MM.1S (cell line): ENCODE results near the gene PGF.

ENCODE experiments used
- DNase-seq: peaks from one replicate; pipeline ENCODE4 v3.0.0-alpha.2; 2015
- H2AFZ ChIP-seq: fragments of 300-600 bp; sonication (generic); 2 replicates; pipeline ENCODE4 v1.6.0; 2016; ENCODE audit warnings: antibody characterized with exemption, low read length
- H3F3A ChIP-seq: fragments of 300-600 bp; sonication (generic); 2 replicates; pipeline ENCODE4 v1.6.1; 2016; ENCODE audit warnings: mild to moderate bottlenecking, antibody characterized with exemption, low read length, moderate library complexity, mixed read lengths; ENCODE audit not compliant: insufficient read depth
- H3K27ac ChIP-seq: fragments of 300-600 bp; sonication (generic); 2 replicates; pipeline ENCODE4 v1.5.1; 2016; ENCODE audit warnings: mild to moderate bottlenecking, low read length
- H3K27me3 ChIP-seq: fragments of 300-600 bp; sonication (generic); replicated peaks from 2 replicates; pipeline ENCODE4 v1.6.0; 2016; ENCODE audit warnings: low read length; ENCODE audit not compliant: insufficient read depth
- H3K36me3 ChIP-seq: fragments of 300-600 bp; sonication (generic); replicated peaks from 2 replicates; pipeline ENCODE4 v1.6.1; 2016; ENCODE audit warnings: mild to moderate bottlenecking, low read length, mixed read lengths; ENCODE audit not compliant: insufficient read depth
- H3K4me1 ChIP-seq: fragments of 300-600 bp; sonication (generic); 2 replicates; pipeline ENCODE4 v1.6.1; 2016; ENCODE audit warnings: low read length, mixed read lengths
- H3K4me2 ChIP-seq: fragments of 300-600 bp; sonication (generic); 2 replicates; pipeline ENCODE4 v1.6.0; 2016; ENCODE audit warnings: low read depth, low read length
- H3K4me3 ChIP-seq: fragments of 300-600 bp; sonication (generic); 2 replicates; pipeline ENCODE4 v1.5.1; 2016; ENCODE audit warnings: low read length, mixed read lengths
- H3K79me2 ChIP-seq: fragments of 300-600 bp; sonication (generic); 2 replicates; pipeline ENCODE4 v1.6.1; 2016; ENCODE audit warnings: mixed run types, low read length, mixed read lengths
- H3K9ac ChIP-seq: fragments of 300-600 bp; sonication (generic); 2 replicates; pipeline ENCODE4 v1.6.1; 2016; ENCODE audit warnings: low read length, mixed read lengths
- H3K9me2 ChIP-seq: fragments of 300-600 bp; sonication (generic); replicated peaks from 2 replicates; pipeline ENCODE4 v1.6.1; 2016; ENCODE audit warnings: mild to moderate bottlenecking, low read length, mixed read lengths; ENCODE audit not compliant: insufficient read depth
- H3K9me3 ChIP-seq: fragments of 300-600 bp; sonication (generic); replicated peaks from 2 replicates; pipeline ENCODE4 v1.6.1; 2016; ENCODE audit warnings: mild to moderate bottlenecking, low read length, mixed read lengths; ENCODE audit not compliant: insufficient read depth
- H4K20me1 ChIP-seq: fragments of 300-600 bp; sonication (generic); 2 replicates; pipeline ENCODE4 v1.6.1; 2016; ENCODE audit warnings: mild to moderate bottlenecking, low read length, moderate library complexity, mixed read lengths; ENCODE audit not compliant: insufficient read depth
- EZH2 ChIP-seq: fragments of 300-600 bp; sonication (generic); optimal IDR thresholded peaks from 2 replicates; pipeline ENCODE3; 2017; ENCODE audit warnings: low read depth, mild to moderate bottlenecking, antibody characterized with exemption, low read length, mixed read lengths
- EZH2phosphoT487 ChIP-seq: fragments of 300-600 bp; sonication (generic); IDR thresholded peaks from 2 replicates; pipeline ENCODE4 v1.6.1; 2018; ENCODE audit warnings: antibody characterized with exemption, low read length
- TF ChIP-seq, protein P1 (sequence below): fragments of 300-600 bp; sonication (generic); IDR thresholded peaks from 2 replicates; pipeline ENCODE4 v1.5.1; 2016; ENCODE audit warnings: antibody characterized with exemption, low read length, mixed read lengths

The PGF gene

GRCh38 chr14:74909501-74909900, 45.9 kb downstream of the PGF start:
- no peak for DNase-seq
- Histone ChIP-seq H3K4me1 (no peaks in the 10 kb centered on the region), H3K79me2 (no peaks in the 10 kb centered on the region)

DNA sequence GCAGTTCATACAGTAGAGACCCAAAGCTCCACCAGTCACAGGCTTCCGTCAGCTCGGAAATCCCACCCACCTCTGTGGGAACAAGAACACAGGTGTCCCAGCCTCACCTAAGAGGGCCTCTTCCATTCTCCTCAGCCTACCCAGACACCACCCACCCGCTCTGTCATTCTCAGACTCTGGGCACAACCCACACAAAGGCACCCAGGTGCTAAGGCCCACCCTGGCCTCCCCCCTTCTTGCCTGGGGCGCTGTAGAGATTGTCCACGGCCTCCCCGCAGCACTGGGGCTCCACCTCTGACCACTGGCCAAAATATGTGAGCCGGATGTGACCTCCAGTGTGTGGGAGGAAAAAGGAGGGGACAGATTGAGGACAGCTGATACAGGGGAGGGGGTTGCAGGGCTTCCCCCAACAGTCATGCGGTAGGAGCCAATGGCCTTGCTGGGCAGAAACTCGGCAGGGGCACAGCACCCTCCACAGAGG, 46.5 kb downstream of the PGF start:
- Histone ChIP-seq H3K4me1 (no peaks in the 10 kb centered on the region), H3K27ac (no peak overlapping the region), H3K4me2 (no peak overlapping the region), H3K27me3 (no peaks in the 10 kb centered on the region), H3F3A (no peaks in the 10 kb centered on the region), H3K9me2 (no peaks in the 10 kb centered on the region), H4K20me1 (no peaks in the 10 kb centered on the region), H3K79me2 (no peaks in the 10 kb centered on the region), H2AFZ (no peak overlapping the region), H3K9ac (no peak overlapping the region), H3K9me3 (no peaks in the 10 kb centered on the region), H3K36me3 (no peaks in the 10 kb centered on the region), H3K4me3 (no peak overlapping the region)
- DNase-seq = no peak
- TF ChIP-seq, protein P1, sequence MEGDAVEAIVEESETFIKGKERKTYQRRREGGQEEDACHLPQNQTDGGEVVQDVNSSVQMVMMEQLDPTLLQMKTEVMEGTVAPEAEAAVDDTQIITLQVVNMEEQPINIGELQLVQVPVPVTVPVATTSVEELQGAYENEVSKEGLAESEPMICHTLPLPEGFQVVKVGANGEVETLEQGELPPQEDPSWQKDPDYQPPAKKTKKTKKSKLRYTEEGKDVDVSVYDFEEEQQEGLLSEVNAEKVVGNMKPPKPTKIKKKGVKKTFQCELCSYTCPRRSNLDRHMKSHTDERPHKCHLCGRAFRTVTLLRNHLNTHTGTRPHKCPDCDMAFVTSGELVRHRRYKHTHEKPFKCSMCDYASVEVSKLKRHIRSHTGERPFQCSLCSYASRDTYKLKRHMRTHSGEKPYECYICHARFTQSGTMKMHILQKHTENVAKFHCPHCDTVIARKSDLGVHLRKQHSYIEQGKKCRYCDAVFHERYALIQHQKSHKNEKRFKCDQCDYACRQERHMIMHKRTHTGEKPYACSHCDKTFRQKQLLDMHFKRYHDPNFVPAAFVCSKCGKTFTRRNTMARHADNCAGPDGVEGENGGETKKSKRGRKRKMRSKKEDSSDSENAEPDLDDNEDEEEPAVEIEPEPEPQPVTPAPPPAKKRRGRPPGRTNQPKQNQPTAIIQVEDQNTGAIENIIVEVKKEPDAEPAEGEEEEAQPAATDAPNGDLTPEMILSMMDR = no peak
- TF ChIP-seq EZH2 (no peak), EZH2phosphoT487 (no peak)

More at GRCh38 chr14:74909501-74909900, 45.9 kb downstream of the PGF start:
- no peak overlapping the region for H3K27ac ChIP-seq
- no peak overlapping the region for H3K4me3 ChIP-seq
- no peak for TF ChIP-seq EZH2
- TF ChIP-seq, protein P1 = no peak
- no peak for TF ChIP-seq EZH2phosphoT487
- H3K4me2 ChIP-seq = no peak overlapping the region
- H3K9ac ChIP-seq = no peak overlapping the region
- no peaks in the 10 kb centered on the region for H3K27me3 ChIP-seq
- H3F3A ChIP-seq = no peaks in the 10 kb centered on the region
- no peaks in the 10 kb centered on the region for H3K9me3 ChIP-seq
- no peak overlapping the region for H2AFZ ChIP-seq
- no peaks in the 10 kb centered on the region for H4K20me1 ChIP-seq
- H3K9me2 ChIP-seq = no peaks in the 10 kb centered on the region
- no peaks in the 10 kb centered on the region for H3K36me3 ChIP-seq

- no peak overlapping the region for H3K4me3 ChIP-seq
- no peak overlapping the region for H3K9ac ChIP-seq
- H3K4me1 ChIP-seq = no peaks in the 10 kb centered on the region
- H3K9me3 ChIP-seq = no peaks in the 10 kb centered on the region
- no peaks in the 10 kb centered on the region for H3F3A ChIP-seq
- no peaks in the 10 kb centered on the region for H3K9me2 ChIP-seq
- no peak overlapping the region for H3K27ac ChIP-seq
- H3K4me2 ChIP-seq = no peak overlapping the region
- no peaks in the 10 kb centered on the region for H3K36me3 ChIP-seq
- DNase-seq = no peak
- no peaks in the 10 kb centered on the region for H3K79me2 ChIP-seq
- no peak for TF ChIP-seq EZH2phosphoT487
- TF ChIP-seq, protein P1 = no peak
- no peak for TF ChIP-seq EZH2
- H2AFZ ChIP-seq = no peak overlapping the region
- no peaks in the 10 kb centered on the region for H4K20me1 ChIP-seq
- no peaks in the 10 kb centered on the region for H3K27me3 ChIP-seq
Measured at GRCh38 chr14:74907744-74908143, 47.7 kb downstream of the PGF start.
